Cerebellar nuclear complex (tissue), 1 donor: Measurements from ENCODE around the gene CELA2B.

Source experiments
- DNase-seq, 2 experiments: peaks; one replicate each; lab custom pipeline; 2025; lab: John Stamatoyannopoulos, UW

Gene CELA2B

GRCh38 chr1:15526021-15526489 is 50.2 kb downstream of the CELA2B start:
- no peak for DNase-seq

DNA sequence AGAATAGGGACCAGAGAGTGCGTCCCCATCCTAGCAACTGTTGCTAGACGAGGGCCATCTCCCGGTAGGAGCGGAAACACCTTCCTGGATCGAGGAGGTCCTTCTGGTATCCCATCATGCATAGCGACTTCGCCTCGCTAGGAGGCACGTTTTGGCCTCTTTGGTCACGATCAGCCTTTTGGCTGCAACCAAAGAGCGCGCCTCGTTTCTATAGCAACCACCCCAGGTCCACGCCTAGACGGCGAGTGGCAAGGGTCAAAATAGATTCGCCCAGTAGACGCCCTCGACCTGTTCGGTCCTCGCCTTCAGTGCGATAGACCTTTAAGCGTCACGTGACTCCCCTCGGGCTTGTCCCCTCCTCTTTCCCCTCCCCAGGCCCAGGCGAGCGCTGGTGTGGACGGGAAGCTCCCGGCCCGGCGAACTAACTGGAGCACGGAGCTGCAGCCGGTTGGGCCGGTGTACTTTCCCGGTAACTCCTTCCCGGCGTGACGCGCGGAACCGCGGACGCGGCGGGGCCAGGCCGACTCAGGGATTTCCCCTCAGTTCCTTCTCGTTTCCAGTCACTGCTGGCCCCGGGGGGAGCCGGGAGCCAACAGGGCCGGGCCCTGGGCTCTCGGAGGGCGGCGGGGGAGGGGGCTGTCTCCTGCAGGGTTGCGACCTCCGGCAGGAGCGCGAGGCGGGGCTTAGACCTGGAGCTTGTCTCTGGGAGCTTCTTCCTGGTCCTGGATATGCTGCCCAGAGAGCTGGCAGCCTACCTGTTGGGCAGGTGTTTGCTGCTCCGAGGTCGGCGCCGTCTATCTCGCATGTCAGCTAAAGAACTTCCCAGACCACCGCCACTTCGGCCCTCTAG is 50.8 kb downstream of the CELA2B start, which contains the start of gene DNAJC16:
DNAJC16 (plus strand) TSS at position 359 of the 850 bp plus-strand sequence. CDS start 2,258 bp downstream, outside the sequence.
- DNase-seq: peak; percentile 76 to 99

DNA sequence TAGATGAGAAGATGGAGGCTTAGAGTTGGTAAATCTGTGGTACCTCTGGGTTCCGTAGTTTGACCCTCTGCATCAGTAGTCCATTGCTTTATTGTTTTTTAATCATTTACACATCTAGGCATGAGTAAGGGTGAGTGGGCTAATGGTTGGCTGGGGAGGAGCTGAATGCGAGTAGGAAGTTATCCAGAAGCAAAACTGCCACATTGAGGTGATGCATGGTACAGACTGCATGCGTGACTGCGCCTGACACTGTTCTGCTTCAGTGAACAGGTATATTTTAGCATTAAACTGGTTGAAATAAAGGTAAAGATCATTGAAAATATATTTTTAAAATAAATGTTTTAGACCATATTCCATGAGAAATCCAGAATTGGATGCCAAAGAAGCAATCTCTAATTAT is 55.1 kb downstream of the CELA2B start:
- DNase-seq: no peak

DNA sequence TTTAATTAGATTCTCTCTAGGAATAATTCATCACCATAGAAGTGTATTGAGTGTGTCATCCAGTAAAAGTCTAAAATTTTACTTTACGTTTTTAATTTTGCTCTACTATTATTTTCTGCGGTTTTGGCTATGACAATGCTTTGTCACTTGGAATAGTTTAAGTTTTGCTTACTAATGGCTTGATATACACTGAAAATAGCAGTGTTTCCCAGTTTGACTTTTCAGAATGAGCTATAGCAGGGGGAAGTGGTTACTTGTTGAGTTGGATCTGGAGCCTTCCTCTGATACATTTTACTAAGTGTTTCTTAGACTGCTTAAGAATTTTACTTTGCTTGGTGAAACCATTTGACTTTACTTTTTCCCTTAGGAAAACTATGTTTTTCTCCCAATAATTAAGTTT is 55.8 kb downstream of the CELA2B start:
- DNase-seq: no peak

DNA sequence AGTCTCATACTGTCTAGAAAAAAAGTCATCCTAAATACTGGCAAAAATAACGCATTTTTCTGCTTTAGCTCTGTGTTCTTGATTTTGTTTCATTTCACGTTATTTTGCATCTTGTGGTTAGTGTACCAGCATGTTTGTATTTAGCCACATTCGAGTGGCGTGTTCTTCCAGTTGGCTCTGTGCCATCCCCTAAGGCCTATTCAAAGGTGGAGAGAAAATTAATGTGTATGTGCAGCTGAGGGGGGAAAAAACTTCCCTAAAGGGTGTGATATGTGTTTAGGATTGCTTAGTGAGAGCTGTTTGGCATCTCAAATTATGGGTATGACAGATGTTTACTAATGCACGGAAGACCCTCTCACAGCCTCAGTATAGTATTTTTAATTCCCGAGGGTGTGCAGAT is 62.9 kb downstream of the CELA2B start:
- no peak for DNase-seq

- no peak for DNase-seq
Measured at GRCh38 chr1:15540186-15540585, 64.3 kb downstream of the CELA2B start.
